OCI-M1 (cell line): ENCODE data around the gene ADCY3.
A peak's percentile ranks its signal among the peaks of the same experiment; 100 is the strongest.

ENCODE experiments used
- DNase-seq: peaks from one replicate; lab custom pipeline; 2025; lab: John Stamatoyannopoulos, UW

The ADCY3 gene

DNA sequence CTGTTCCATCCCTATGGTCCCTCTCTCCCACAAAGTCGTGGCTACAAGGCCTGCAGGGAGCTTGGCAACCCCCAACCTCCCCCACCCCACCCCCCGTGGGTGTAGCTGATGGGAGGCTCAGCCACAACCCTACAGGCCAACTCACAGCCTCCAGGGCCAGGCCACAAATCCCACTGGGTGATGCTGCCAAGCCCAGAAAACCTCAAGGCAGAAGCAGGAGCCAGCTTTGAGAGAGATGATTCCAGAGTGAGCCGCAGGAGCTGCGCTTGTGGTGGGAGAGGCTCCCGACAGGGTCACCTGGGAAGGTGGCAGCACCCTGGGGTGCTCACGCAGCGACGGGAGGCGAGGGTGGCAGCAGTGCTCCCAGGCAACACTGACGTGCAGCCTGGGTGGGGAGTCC lies 44.8 kb downstream of the ADCY3 start:
- no peak for DNase-seq

DNA sequence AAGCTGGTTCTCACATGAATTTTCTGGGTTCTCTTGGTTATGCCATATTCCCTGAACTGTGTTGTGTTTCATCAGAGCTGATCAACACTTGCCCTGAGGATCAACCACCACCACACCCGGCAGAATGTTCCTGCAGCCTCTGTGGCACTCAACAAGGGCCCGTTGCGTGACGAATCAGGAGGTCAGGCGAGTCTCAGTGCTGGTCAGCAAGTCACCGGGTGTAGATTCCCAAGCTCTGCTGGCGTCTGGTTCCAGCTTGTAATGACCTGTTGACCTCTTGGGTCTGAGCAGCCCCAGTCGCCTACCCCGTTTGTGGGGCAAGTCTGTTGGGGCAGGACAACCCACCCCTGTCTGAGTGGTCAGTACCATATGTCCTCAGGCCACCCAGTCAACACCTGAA lies 46.0 kb downstream of the ADCY3 start:
- DNase-seq = no peak

DNA sequence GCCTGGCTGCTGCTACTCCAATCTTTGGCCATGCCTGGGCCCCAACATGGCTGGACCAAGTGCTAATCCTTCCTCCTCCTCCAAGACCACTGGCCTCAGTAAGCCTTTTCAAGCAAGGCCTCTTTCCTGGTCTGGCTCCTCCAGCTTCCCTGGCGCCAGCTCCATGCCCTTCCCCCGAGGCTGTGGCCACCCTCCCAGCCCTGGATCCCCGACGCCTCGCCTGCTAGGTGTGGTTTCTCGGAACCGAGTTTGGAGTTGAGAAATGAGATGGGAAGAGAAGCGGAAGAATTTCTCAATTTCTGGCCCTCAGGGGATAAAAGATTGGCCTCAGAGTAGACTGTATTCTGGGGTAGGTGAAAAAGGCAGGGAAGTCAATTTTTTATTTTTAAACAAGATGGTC lies 46.4 kb downstream of the ADCY3 start:
- no peak for DNase-seq

DNA sequence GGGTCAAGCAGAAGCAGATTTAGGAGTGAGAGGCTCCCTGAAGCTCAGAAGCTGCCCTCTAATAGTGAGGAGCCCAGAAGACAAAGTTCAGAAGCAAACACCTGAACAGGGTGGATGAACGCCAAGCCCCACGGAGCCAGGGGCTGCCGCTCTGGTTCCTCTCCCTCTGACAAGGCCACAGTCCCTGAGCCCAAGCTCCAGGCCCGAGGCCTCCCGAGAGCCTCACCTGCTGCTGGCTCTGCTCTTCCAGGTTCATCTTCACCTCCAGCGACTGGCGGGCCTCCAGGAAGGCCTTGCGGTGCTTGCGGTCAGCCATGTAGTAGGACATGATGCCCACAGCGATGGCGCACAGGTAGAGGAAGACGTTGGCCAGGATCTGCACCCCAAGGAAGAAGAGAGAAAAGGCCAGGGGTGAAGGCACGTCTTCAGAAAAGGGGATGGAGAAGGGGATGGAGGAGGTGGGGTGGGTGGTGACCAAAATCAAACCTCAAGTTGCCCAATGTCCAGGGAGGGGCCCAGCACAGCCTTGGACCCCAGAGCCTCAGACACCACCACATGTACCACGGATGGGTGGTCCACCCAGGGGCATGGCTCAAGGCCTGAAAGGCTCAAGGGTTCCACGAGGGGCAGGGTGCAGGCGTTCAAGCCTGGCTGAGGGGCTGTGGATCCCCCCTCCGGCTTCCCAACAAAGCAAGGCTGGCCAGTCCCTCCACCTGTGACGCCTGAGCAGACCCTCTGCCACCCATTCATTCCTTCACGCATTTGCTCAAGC lies 47.5 kb downstream of the ADCY3 start:
- DNase-seq = no peak

DNA sequence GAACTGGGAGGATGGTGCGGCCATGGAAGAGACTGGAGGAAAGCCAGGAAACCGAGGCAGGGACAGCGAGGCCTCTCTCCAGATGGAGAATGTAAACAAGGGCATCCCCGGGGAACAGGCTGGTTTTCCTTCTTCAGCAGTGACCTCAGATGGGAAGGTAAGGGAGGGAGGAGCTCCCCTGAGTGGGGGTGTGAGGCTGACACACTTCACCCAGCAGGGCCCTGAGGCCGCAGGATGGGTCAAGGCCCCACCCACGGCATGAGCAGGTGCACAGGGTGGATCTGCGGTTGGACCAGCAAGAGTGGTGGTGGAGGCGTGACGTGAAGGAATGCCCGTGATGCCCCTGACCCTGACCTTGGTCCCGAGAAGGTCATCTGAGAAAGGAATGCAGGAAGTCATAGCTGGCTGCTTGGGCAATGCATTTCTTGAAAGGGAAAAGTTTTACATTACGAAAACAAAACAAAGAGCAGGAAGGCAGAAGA lies 48.1 kb downstream of the ADCY3 start:
- DNase-seq = no peak

DNA sequence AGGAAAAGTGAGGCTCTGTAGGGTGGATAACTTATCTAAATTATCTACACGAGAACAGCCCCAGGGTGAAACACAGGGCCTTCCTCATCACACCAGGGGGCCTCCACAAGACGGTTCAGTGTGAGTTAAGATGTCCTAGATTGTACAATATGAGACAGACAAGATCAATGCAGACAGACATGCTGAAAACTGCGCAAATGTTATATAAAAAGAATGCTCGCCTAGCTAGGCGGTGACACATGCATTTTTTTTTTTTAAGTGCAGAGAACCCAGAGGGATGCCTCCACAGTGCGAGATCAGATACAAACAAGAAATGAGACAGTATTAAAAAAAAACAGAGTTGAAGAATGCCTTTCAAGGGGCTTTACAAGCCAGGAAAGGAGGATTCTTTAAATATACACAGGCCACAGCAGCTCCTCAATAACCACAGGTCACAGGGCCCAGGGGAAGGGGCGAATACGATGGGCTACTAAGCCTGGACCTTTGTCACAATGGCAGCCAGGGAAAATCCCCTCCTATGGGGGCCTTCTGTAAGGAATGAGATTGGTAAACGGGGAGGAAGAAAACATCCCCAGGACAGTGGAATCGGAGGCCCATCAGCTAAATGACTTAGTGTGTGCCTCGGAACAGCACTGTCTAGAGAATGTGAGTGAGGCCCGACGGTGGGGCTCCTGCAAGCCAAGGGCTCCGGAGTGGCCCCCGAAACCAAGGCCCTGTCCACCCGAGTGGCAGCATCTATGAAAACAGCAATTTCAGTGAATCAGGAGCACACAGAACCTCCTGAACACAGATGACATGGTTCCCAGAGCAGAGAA lies 48.9 kb downstream of the ADCY3 start:
- no peak for DNase-seq

DNA sequence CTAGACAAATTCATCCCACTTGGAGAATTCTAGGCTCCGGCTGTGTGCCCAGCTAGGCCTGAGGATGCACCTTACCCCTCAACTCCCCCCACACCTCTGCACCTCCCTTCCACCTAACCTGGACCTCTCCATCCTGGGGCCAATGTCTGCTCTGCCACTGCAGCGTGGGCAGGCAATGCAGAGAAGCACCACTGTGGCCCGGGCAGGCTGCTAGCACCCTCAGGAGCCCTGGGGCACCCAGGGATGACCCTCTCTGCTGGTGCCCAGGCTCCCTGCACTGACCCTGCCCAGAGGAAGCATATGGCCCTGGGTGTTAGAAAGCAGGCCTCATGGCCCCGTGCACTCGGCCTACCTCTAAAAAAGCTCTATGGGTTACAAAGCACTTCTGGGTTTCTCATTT lies 49.6 kb downstream of the ADCY3 start:
- no peak for DNase-seq

DNA sequence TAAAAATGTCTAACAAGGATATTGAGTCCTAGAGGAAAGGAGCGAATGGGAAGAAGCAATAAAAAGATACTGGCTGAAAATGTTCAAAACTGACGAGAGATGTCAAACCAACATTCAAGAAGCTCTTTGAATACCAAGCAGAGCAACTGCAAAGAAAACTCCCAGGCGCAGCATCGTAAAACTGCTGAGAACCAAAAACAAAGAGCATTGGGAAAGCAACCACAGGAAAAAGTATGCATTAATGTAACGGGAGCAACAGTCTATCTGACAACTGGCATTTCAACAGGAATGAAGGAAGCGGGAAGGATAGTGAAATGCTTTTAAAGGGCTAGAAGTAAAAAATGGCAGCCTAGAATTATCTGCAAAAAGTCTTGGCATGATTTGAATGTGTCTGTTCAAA lies 53.1 kb downstream of the ADCY3 start:
- DNase-seq = no peak

DNA sequence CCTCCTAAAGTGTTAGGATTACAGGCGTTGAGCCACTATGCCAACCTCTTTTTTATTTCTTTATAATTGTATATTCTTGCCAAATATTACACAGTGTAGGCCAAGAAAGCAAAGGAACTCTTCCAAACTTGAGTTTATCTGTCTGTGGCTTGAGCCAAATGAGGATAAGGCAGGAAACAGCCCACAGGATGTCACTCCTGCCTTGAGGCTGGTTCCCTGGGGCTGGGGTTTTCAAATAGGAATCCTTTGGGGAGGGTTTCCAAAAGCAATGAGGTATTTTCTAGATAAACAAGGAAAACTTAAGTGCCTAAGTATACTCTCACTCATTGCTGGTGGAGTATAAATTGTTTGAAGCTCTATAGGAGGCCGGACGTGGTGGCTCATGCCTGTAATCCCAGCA lies 56.4 kb downstream of the ADCY3 start:
- no peak for DNase-seq

DNA sequence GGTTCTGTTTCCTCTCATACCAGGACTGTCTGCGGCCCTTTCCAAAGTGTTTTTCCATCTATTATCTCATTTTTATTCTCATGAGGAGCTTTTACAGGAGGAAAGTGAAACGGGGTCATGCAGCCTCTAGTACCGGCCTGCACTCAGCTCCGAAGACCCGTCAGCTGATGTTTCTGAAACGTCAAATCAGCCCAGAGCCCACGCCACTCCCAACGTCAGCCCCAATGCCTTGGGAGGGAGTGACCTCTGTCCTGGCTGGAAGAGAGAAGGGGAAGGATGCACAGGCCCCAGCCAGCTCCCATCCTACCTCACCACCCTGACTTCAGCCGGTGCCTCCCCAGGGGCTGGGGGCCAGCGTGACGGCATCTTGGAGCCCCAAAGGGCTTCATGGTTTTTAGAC lies 58.5 kb downstream of the ADCY3 start:
- no peak for DNase-seq

DNA sequence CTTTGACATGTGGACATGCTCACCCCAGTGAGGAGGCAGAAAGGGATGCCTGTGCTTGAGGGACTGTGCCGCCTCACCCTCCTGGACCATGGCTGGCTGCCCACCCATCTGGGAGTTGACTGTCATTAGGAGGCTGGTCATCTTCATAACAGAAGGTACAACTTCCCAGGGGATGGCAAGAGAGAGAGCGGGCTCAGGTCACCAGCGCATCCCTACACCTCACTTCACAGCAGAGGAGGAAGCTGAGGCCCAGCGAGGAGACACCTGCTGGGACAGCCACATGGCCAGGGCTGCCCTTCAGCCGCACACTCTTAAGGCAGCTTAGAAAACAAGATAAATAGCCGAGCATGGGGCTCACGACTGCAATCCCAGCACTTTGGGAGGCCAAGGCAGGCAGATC lies 59.4 kb downstream of the ADCY3 start:
- no peak for DNase-seq

DNA sequence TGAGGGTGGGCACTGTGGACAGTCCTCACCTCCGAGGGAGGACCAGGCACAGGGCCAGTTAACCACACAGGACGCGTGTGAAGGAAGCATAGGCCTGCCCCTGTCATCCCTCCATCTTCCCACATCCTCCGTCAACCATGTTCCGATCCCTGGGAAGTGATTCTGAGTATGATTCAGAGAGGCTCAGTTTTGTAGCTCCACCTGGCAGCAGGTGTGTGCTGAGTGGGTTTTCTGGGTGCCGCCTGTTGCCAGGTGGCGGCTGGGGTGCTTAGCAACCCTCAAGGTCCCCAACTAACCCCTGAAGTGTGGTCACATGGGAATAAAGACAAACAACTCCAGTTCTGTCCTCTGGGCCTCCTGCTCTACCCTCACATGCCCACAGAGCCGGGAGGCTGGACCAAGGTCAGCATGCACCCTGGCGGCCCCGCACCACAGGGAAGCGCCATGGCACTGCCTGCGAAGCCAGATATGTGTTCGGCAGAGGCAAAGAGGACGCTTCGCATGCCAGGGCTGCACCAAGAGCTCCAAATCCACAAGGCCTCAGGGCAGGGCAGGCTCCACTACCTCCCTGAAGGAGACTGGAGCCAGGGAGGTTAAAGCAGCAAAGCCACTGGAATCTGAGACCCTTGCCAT lies 60.0 kb downstream of the ADCY3 start:
- DNase-seq = no peak

DNA sequence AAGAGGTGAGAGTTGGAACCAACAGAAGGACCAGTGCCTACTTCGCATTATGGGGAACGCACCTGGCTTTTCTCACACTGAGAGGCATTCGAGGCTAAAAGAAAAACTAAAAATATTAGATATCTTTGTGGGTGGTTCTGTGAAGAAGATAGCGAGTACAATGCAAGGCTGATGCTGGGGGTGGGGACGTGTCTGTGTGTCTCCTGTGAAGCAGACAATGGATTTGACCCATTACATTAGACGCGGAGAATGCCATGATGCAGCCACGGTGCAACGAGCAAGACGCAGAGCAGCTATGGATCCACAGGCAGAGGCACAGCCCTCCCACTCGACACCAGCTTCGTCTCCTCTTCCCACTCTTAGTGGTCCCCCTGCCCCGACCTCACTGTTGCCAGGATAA lies 61.0 kb downstream of the ADCY3 start:
- DNase-seq = no peak

DNA sequence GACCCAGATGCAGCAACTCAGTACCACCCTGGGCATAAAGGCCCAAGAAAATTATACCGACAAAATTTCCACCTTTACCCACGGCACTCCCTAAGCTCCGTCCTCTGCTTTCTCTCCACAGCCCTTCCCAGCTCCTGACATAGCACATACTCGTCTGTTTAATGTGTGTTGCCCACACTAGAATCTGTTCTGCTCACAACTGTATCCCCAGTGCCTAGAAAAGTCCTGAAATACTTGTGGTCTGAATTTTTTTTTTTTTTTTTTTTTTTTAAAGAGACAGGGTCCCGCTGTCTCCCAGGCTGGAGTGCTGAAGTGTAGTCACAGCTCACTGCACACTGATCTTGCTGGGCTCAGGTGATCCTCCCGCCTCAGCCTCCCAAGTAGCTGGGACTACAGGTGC lies 62.3 kb downstream of the ADCY3 start:
- no peak for DNase-seq

DNA sequence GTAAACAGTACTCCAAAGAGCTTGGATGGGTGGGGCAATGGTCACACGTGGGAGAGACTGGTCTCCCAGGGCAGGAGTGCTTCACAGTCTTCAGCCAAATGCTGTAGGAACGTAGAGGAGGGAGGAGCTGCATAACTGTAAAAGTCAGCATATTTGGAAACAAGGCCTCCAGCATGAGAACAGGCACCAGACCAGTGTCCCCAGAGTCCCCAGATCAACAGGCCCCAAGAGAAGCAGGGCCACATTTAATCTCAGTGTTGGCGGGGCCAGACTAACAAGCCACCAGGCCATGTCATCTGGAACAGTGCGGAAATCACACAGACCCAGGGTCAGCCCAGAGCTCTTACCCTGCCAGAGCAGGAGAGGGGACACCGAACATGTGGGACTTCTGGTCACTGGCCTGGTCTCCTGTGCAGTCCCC lies 63.2 kb downstream of the ADCY3 start:
- no peak for DNase-seq

DNA sequence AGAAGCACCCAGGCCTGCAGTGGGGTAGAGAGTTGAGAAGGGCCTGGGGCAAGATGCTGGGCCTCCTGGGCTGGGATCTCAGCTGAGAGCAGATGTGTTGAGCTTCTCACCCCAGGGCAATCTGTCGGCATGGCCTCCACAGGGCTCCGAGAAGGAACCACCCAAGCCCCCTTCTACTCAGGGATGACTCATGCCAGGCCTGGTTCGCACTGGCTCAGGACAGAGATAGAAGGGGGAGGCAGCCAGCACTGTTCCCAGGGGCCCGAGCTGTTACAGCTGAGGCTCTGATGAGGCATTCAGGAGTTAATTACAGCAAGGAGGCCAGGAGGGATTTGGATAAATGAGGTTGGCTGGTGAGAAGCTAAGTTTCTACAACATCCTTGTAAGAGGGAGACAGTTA lies 64.3 kb downstream of the ADCY3 start:
- no peak for DNase-seq

DNA sequence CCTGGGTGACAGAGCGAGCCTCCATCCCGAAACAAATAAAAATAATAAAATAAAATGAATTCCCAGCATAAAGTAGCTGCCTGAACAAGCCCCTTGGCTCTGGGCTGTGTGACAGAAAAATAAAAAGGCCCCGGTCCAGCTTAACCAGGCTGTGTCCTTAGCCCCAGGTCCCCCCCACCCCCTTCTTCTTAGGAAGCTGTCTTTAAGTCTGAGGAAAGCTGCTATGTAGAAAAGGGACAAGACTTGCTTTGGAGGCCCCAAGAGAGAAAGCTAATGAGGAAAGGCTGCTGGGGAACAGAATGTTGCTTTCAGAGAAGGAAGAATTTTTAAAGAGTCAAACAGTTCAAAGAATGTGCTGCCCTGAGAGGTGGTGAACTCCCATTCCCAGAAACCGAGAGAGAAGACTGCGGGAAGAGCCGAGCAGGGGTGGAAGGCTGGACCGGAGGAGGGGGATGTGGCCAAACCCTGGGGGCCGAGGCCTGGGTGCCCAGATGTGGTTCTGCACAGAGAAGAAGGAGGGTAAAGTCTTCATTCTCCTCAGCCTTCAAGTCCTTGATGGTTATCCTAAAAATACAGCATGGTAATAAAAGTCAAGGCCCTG lies 64.9 kb downstream of the ADCY3 start:
- no peak for DNase-seq

DNA sequence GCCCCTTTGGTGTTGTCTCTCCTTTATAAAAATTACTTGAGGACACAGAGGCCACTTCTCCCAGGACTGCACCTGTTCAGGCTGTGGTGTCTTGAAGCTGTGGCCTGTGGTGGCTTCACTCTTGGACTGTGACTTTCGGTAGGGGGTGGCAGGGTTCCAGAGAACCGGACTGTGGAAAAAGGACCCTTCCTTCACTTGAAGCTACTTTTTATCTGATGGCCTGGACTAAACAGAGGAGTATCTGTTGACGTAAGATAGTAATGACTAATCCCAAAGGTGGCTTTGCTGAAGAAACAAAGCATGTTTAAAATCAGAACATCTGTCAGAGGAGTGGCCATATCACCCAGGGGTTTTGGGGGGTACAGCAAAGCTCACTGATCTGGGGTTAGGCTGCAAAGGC lies 66.0 kb downstream of the ADCY3 start:
- peak; percentile 12 for DNase-seq

DNA sequence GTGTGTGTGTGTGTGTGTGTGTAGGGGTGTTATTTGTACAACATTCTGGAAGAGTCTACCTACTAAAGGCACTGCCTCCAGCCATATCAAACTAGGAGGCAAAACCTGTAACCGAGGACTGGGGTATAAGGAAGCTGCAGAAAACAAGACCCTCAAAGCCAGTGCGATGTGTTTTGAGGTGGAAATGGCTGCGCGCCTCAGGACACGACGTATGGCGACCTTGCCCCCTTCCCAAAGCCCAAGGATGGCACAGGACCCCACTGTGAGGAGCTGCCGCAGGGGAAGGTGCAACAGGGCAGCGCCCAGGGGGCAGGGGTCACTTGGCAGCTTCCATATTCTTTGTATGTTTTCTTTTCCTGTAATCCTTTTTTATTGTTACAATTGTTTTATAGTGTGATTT lies 67.0 kb downstream of the ADCY3 start:
- DNase-seq = no peak

DNA sequence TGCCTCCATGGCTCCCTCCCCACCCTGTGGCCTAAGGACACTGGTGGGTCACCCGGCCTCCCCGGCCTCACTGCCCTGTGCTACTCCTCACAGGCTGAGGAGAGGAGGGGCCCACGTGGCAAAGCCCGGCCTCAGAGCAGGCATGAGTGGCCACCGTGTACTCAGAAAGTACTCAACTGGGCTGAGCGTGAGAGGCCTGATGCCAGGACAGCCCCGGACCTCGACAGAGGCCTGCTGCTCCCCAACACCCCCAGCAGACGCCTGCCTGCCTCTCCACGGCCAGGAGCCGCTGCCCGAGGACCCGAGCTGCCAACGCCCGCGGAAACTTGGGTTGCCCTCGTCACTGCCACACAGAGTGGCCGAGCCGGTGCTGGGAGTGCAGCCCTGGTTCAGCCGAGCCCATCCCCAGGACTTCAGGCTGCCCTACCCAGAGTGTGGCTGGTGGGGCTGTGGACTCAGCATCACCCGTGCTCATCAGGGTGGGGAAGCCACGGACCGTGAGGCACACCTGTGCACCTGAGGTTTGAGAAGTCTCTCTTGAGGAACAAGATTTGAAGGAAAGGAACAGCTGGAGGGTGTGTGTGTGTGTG lies 67.5 kb downstream of the ADCY3 start:
- DNase-seq = no peak

DNA sequence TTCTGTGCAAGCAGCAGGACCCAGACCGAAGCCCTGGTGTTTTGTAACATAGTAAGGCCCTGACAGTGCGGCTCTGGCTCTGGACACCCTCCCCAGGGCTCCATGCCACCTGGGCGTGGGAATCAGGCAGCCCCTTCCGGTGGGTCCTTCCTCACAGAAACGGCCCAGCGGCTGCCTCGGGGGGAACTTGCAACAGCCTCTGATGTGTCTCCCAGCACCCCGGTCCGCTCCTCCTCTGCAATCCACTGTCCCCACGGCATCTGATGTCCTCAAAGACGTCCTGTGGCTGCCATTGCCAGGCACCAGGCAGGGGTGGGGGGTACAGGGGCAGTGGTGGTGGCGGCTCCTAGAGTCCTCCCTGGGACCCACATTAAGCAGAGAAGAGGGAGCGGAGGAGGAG lies 68.0 kb downstream of the ADCY3 start:
- DNase-seq = no peak

DNA sequence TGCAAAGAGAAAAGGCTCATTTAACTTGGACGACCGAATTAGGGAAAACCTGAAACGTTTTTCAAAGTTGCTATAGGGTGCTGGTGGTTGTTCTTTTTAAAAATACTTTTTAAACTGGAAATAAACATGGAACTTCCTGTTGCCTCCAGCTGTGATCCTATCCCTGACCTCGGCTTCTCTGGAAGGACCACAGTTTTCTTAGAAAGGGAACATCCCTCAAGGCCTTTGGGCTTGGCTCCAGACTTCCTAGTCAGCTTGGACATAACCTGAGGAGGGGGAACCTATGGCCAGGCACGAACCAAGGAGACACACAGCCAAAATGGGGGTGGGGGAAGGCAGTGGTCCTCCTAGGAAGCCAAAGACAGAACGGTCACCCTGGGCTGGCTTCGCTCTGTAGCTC lies 69.1 kb downstream of the ADCY3 start:
- no peak for DNase-seq
